Glutamatergic neuron (in vitro differentiated cells): ENCODE measurements around the gene EPS8L1. TPM values are rescaled to one million over a fixed set of nuclear protein-coding genes. Genes with fewer than 3 reads are reported as not detected.

Source experiments
- DNase-seq: peaks from one replicate; pipeline ENCODE4 v3.0.0; 2022
- H3K27ac Mint-ChIP-seq: one replicate; pipeline ENCODE4 v1.8.0; 2020; ENCODE audit warnings: mild to moderate bottlenecking, mixed read lengths, inconsistent platforms; ENCODE audit not compliant: unreplicated experiment
- H3K27me3 Mint-ChIP-seq: one replicate; pipeline ENCODE4 v1.8.0; 2020; ENCODE audit warnings: mild to moderate bottlenecking, moderate library complexity, mixed read lengths, inconsistent platforms; ENCODE audit not compliant: unreplicated experiment
- H3K36me3 Mint-ChIP-seq: one replicate; pipeline ENCODE4 v1.8.0; 2020; ENCODE audit warnings: mild to moderate bottlenecking, mixed read lengths, inconsistent platforms; ENCODE audit not compliant: unreplicated experiment
- H3K4me1 Mint-ChIP-seq: one replicate; pipeline ENCODE4 v1.8.0; 2020; ENCODE audit warnings: mild to moderate bottlenecking, low read depth, mixed read lengths, inconsistent platforms; ENCODE audit not compliant: unreplicated experiment
- H3K4me3 Mint-ChIP-seq: one replicate; pipeline ENCODE4 v1.8.0; 2020; ENCODE audit warnings: mild to moderate bottlenecking, mixed read lengths, inconsistent platforms; ENCODE audit not compliant: unreplicated experiment
- H3K9me3 Mint-ChIP-seq: one replicate; pipeline ENCODE4 v1.8.0; 2020; ENCODE audit warnings: mild to moderate bottlenecking, moderate library complexity, mixed read lengths, inconsistent platforms; ENCODE audit not compliant: unreplicated experiment
- total RNA-seq: library from RNA; stranded (reverse); fragmentation: NEBNext Ultra II Directional; extraction: Animal tissue kit (Norgen Biotek cat#: 25700); gene quantifications from one replicate; pipeline ENCODE4 v1.2.1, GENCODE V29; 2021; ENCODE audit not compliant: unreplicated experiment
- TF ChIP-seq, protein P1 (sequence below): fragments of 200-600 bp; sonication (generic); IDR thresholded peaks from one replicate; pipeline ENCODE4 v1.5.0; 2021; ENCODE audit not compliant: partially characterized antibody, unreplicated experiment

Gene EPS8L1
- total RNA-seq, 1 donor from 2014 or later: 114 TPM

- H3K27me3 Mint-ChIP-seq: peaks cover 28% of the 10 kb centered on the region
- H3K9me3 Mint-ChIP-seq: peaks cover 25% of the 10 kb centered on the region
- H3K4me3 Mint-ChIP-seq: no peak overlapping the region
- H3K36me3 Mint-ChIP-seq: no peaks in the 10 kb centered on the region
- DNase-seq: no peak
- peaks cover 24% of the 10 kb centered on the region for H3K4me1 Mint-ChIP-seq
- no peak overlapping the region for H3K27ac Mint-ChIP-seq
- TF ChIP-seq, protein P1, sequence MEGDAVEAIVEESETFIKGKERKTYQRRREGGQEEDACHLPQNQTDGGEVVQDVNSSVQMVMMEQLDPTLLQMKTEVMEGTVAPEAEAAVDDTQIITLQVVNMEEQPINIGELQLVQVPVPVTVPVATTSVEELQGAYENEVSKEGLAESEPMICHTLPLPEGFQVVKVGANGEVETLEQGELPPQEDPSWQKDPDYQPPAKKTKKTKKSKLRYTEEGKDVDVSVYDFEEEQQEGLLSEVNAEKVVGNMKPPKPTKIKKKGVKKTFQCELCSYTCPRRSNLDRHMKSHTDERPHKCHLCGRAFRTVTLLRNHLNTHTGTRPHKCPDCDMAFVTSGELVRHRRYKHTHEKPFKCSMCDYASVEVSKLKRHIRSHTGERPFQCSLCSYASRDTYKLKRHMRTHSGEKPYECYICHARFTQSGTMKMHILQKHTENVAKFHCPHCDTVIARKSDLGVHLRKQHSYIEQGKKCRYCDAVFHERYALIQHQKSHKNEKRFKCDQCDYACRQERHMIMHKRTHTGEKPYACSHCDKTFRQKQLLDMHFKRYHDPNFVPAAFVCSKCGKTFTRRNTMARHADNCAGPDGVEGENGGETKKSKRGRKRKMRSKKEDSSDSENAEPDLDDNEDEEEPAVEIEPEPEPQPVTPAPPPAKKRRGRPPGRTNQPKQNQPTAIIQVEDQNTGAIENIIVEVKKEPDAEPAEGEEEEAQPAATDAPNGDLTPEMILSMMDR: no peak
Observed at GRCh38 chr19:55091126-55091910, 15.6 kb downstream of the EPS8L1 start.

GRCh38 chr19:55091955-55092354 lies 16.3 kb downstream of the EPS8L1 start:
- Mint-ChIP-seq H3K36me3 (no peaks in the 10 kb centered on the region), H3K4me1 (peaks cover 24% of the 10 kb centered on the region), H3K27me3 (peaks cover 25% of the 10 kb centered on the region), H3K9me3 (peaks cover 25% of the 10 kb centered on the region), H3K27ac (no peak overlapping the region), H3K4me3 (no peak overlapping the region)
- TF ChIP-seq, protein P1: no peak
- DNase-seq: peak; percentile 85

DNA sequence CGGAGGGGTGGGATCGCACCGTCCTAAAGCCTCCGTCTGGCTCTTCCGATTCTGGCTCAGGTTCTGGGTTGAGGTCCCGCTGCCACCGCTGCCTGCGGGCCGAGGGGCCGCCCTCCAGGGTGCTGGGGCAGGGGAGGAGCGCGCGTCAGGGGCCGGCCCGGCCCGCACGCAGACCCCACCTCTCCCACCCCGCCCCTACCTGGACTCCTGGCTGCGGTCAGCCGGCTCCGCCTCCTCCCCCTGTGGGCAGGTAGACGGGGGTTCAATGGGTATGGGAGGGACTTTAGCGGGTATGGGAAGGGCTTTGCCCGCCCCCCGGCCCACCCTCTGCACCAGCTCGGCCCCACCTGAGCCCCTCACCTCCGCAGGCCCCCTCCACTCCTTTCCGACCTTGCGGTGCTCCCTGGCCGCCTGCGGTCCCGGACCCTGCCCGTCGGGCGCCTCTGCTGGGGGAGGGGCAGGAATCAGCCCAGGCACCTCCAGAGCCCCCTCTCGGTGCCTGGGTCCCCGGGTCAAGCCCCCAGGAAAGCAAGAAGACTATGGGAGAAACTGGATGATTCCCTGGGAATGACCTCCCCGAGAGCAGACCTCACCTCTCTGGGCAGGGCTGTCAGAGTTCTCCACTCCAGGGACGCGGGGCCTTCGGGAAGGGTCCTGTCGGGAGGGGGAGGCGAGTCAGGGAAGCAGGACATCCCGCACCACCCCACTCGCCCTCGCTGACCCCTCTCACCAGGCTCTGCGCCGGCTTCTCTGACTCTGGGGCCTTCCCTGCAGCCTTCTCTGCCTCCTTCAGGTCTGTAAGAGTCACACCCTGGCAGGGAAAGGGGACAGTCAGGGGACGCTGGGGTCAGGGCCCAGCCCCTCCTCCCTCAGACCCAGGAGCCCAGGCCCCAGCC lies 17.0 kb downstream of the EPS8L1 start:
- DNase-seq: peak; percentile 34
- peaks cover 23% of the 10 kb centered on the region for H3K27me3 Mint-ChIP-seq
- peaks cover 24% of the 10 kb centered on the region for H3K4me1 Mint-ChIP-seq
- TF ChIP-seq, protein P1: no peak
- H3K27ac Mint-ChIP-seq: no peak overlapping the region
- H3K9me3 Mint-ChIP-seq: peaks cover 20% of the 10 kb centered on the region
- H3K36me3 Mint-ChIP-seq: no peaks in the 10 kb centered on the region
- no peak overlapping the region for H3K4me3 Mint-ChIP-seq

GRCh38 chr19:55094456-55095259 lies 19.0 kb downstream of the EPS8L1 start:
- TF ChIP-seq, protein P1: no peak
- DNase-seq: peak; percentile 73
- Mint-ChIP-seq H3K9me3 (peaks cover 11% of the 10 kb centered on the region), H3K4me3 (peak overlapping the region; percentile 22), H3K27ac (no peak overlapping the region), H3K27me3 (peaks cover 11% of the 10 kb centered on the region), H3K36me3 (no peaks in the 10 kb centered on the region), H3K4me1 (peaks cover 12% of the 10 kb centered on the region)
